Neuronal stem cell (in vitro differentiated cells): ENCODE measurements around the gene SV2C.
A peak's percentile ranks its signal among the peaks of the same experiment; 100 is the strongest.

ENCODE experiments used
- DNase-seq: peaks from one replicate; pipeline ENCODE4 v3.0.0-alpha.2; 2013; ENCODE audit warnings: low spot score
- H2AFZ ChIP-seq: one replicate; pipeline ENCODE4 v1.6.1; 2013; ENCODE audit warnings: mild to moderate bottlenecking, low read length, inconsistent platforms
- H2AK5ac ChIP-seq: 2 replicates; pipeline ENCODE4 v1.6.1; 2013; ENCODE audit warnings: low read depth, mild to moderate bottlenecking, inconsistent platforms, low read length, moderate library complexity, mixed read lengths
- H2BK120ac ChIP-seq: 2 replicates; pipeline ENCODE4 v1.6.1; 2013; ENCODE audit warnings: low read depth, mild to moderate bottlenecking, inconsistent platforms, low read length, moderate library complexity, mixed read lengths
- H2BK12ac ChIP-seq: one replicate; pipeline ENCODE4 v1.6.1; 2013; ENCODE audit warnings: low read length, inconsistent platforms
- H2BK15ac ChIP-seq: 2 replicates; pipeline ENCODE4 v1.6.1; 2013; ENCODE audit warnings: mild to moderate bottlenecking, low read length, inconsistent platforms, mixed read lengths
- H2BK5ac ChIP-seq: one replicate; pipeline ENCODE4 v1.6.1; 2013; ENCODE audit warnings: inconsistent platforms, mild to moderate bottlenecking, low read length, moderate library complexity
- H3K14ac ChIP-seq: one replicate; pipeline ENCODE4 v1.6.1; 2013; ENCODE audit warnings: low read length, inconsistent platforms
- H3K18ac ChIP-seq: 2 replicates; pipeline ENCODE4 v1.6.1; 2013; ENCODE audit warnings: low read length, inconsistent platforms
- H3K23ac ChIP-seq: 2 replicates; pipeline ENCODE4 v1.6.1; 2013; ENCODE audit warnings: low read depth, mild to moderate bottlenecking, mixed read lengths, low read length, inconsistent platforms; ENCODE audit not compliant: poor library complexity
- H3K27ac ChIP-seq: replicated peaks from 3 replicates; pipeline ENCODE4 v1.5.1; 2013; ENCODE audit warnings: low read length, inconsistent platforms
- H3K27me3 ChIP-seq, 3 experiments: 2 replicates each; pipeline ENCODE4 v1.6.1; 2013; ENCODE audit warnings: low read length in 3 of 3, mild to moderate bottlenecking in 2 of 3, inconsistent platforms in 1 of 3, low read depth in 1 of 3, mixed read lengths in 1 of 3, moderate library complexity in 1 of 3; ENCODE audit not compliant: control insufficient read depth in 3 of 3, insufficient read depth in 3 of 3
- H3K36me3 ChIP-seq, 2 donors: replicated peaks in 1 of 2; 2 replicates each; pipeline ENCODE4 v1.6.1; 2013; ENCODE audit warnings: low read length in 2 of 2; ENCODE audit not compliant: control insufficient read depth in 2 of 2, insufficient read depth in 2 of 2
- H3K4ac ChIP-seq: 2 replicates; pipeline ENCODE4 v1.6.1; 2013; ENCODE audit warnings: inconsistent platforms, mild to moderate bottlenecking, low read length, moderate library complexity
- H3K4me1 ChIP-seq, 2 donors: 1 replicate in 1 of 2; 2 replicates in 1 of 2; pipeline ENCODE4 v1.6.1; 2013; ENCODE audit warnings: low read length in 2 of 2, low read depth in 1 of 2; ENCODE audit not compliant: control insufficient read depth in 2 of 2, insufficient read depth in 1 of 2
- H3K4me2 ChIP-seq: one replicate; pipeline ENCODE4 v1.6.1; 2013; ENCODE audit warnings: mild to moderate bottlenecking, low read length, inconsistent platforms; ENCODE audit not compliant: insufficient read depth, poor library complexity, severe bottlenecking
- H3K4me3 ChIP-seq, 2 donors: 2 replicates each; pipeline ENCODE4 v1.5.1; 2013; ENCODE audit warnings: low read length in 2 of 2, mild to moderate bottlenecking in 2 of 2, inconsistent platforms in 1 of 2, moderate library complexity in 1 of 2
- H3K79me1 ChIP-seq: one replicate; pipeline ENCODE4 v1.6.1; 2013; ENCODE audit warnings: low read depth, mild to moderate bottlenecking, inconsistent platforms, low read length, moderate library complexity
- H3K9ac ChIP-seq: one replicate; pipeline ENCODE4 v1.6.1; 2013; ENCODE audit warnings: mild to moderate bottlenecking, low read depth, low read length, inconsistent platforms; ENCODE audit not compliant: poor library complexity
- H3K9me3 ChIP-seq, 2 donors: replicated peaks in 1 of 2; 2 replicates each; pipeline versions ENCODE3 to v1.6.1; 2013; ENCODE audit warnings: low read length in 2 of 2, mild to moderate bottlenecking in 2 of 2, inconsistent platforms in 1 of 2, low read depth in 1 of 2, mixed read lengths in 1 of 2, moderate library complexity in 1 of 2; ENCODE audit not compliant: control insufficient read depth in 2 of 2, insufficient read depth in 1 of 2
- H4K8ac ChIP-seq: one replicate; pipeline ENCODE4 v1.6.1; 2013; ENCODE audit warnings: low read depth, mild to moderate bottlenecking, inconsistent platforms, low read length, moderate library complexity
- H4K91ac ChIP-seq: one replicate; pipeline ENCODE4 v1.6.1; 2013; ENCODE audit warnings: low read length, low read depth, mild to moderate bottlenecking, inconsistent platforms; ENCODE audit not compliant: poor library complexity
- WGBS, 2 donors: extraction: QIAGEN DNeasy Blood & Tissue Kit; methylation state at CpG; one replicate each; pipeline ENCODE4 v1.1.7; 2013; ENCODE audit warnings: missing lambda C conversion rate in 2 of 2, mixed read lengths in 1 of 2; ENCODE audit not compliant: insufficient read length in 2 of 2, insufficient replicate concordance in 1 of 2; ENCODE audit errors: extremely low coverage in 2 of 2; 5-methylcytosine and 5-hydroxymethylcytosine counted together

The SV2C gene

GRCh38 chr5:76099286-76099702 is 16.1 kb downstream of the SV2C start:
- no peak overlapping the region for H3K4ac ChIP-seq
- no peaks in the 10 kb centered on the region for H3K36me3 ChIP-seq
- no peak overlapping the region for H2BK12ac ChIP-seq
- H3K9me3 ChIP-seq = no peaks in the 10 kb centered on the region
- no peak overlapping the region for H3K4me2 ChIP-seq
- no peaks in the 10 kb centered on the region for H3K4me1 ChIP-seq
- no CpG with 5 or more reads among the region's 2 CpGs for WGBS, 2 donors
- H3K23ac ChIP-seq = no peak overlapping the region
- no peak overlapping the region for H2BK120ac ChIP-seq
- H2BK15ac ChIP-seq = no peak overlapping the region
- DNase-seq = no peak
- H3K14ac ChIP-seq = no peak overlapping the region
- H3K27me3 ChIP-seq = no peaks in the 10 kb centered on the region
- H3K18ac ChIP-seq = no peak overlapping the region
- no peak overlapping the region for H2AK5ac ChIP-seq
- H3K79me1 ChIP-seq = no peaks in the 10 kb centered on the region
- no peak overlapping the region for H4K91ac ChIP-seq
- no peak overlapping the region for H3K9ac ChIP-seq
- H3K4me3 ChIP-seq = no peak overlapping the region
- H2BK5ac ChIP-seq = no peak overlapping the region
- no peak overlapping the region for H3K27ac ChIP-seq
- H2AFZ ChIP-seq = no peak overlapping the region
- no peak overlapping the region for H4K8ac ChIP-seq

- Histone ChIP-seq H3K14ac (no peak overlapping the region), H3K27me3 (no peaks in the 10 kb centered on the region), H3K4me3 (no peak overlapping the region), H3K4ac (no peak overlapping the region), H4K8ac (no peak overlapping the region), H3K18ac (no peak overlapping the region), H3K9me3 (no peaks in the 10 kb centered on the region), H4K91ac (no peak overlapping the region), H2BK12ac (no peak overlapping the region), H3K23ac (no peak overlapping the region), H2AK5ac (no peak overlapping the region), H3K4me1 (no peaks in the 10 kb centered on the region), H3K79me1 (no peaks in the 10 kb centered on the region), H2BK120ac (no peak overlapping the region), H3K9ac (no peak overlapping the region), H2AFZ (no peak overlapping the region), H2BK15ac (no peak overlapping the region), H2BK5ac (no peak overlapping the region), H3K36me3 (no peaks in the 10 kb centered on the region), H3K27ac (no peak overlapping the region), H3K4me2 (no peak overlapping the region)
- no peak for DNase-seq
- no CpG with 5 or more reads among the region's 1 CpG for WGBS, 2 donors
Observed at GRCh38 chr5:76099756-76100155, 16.6 kb downstream of the SV2C start.

- Histone ChIP-seq H2BK12ac (no peak overlapping the region), H3K23ac (no peak overlapping the region), H3K4me3 (no peak overlapping the region), H3K14ac (no peak overlapping the region), H3K18ac (no peak overlapping the region), H3K4me1 (no peaks in the 10 kb centered on the region), H3K9ac (no peak overlapping the region), H2BK15ac (no peak overlapping the region), H2BK5ac (no peak overlapping the region), H3K27me3 (no peaks in the 10 kb centered on the region), H3K4me2 (no peak overlapping the region), H2AFZ (no peak overlapping the region), H4K91ac (no peak overlapping the region), H3K79me1 (no peaks in the 10 kb centered on the region), H2BK120ac (no peak overlapping the region), H3K9me3 (no peaks in the 10 kb centered on the region), H3K27ac (no peak overlapping the region), H3K4ac (no peak overlapping the region), H4K8ac (no peak overlapping the region), H2AK5ac (no peak overlapping the region), H3K36me3 (no peaks in the 10 kb centered on the region)
- no CpG with 5 or more reads among the region's 2 CpGs for WGBS, 2 donors
- peak; percentile 66 for DNase-seq
Observed at GRCh38 chr5:76104027-76104426, 20.8 kb downstream of the SV2C start.

GRCh38 chr5:76106149-76106548 is 23.0 kb downstream of the SV2C start:
- Histone ChIP-seq H3K4me3 (no peak overlapping the region), H3K4me2 (no peak overlapping the region), H4K8ac (no peak overlapping the region), H2BK15ac (no peak overlapping the region), H3K4me1 (no peaks in the 10 kb centered on the region), H2BK120ac (no peak overlapping the region), H2AK5ac (no peak overlapping the region), H2BK5ac (no peak overlapping the region), H3K14ac (no peak overlapping the region), H2BK12ac (no peak overlapping the region), H3K4ac (no peak overlapping the region), H3K18ac (no peak overlapping the region), H4K91ac (no peak overlapping the region), H3K79me1 (no peaks in the 10 kb centered on the region), H3K23ac (no peak overlapping the region), H3K9ac (no peak overlapping the region), H2AFZ (no peak overlapping the region), H3K27me3 (no peaks in the 10 kb centered on the region), H3K27ac (no peak overlapping the region), H3K36me3 (no peaks in the 10 kb centered on the region), H3K9me3 (no peaks in the 10 kb centered on the region)
- DNase-seq = no peak
- no CpG with 5 or more reads among the region's 3 CpGs for WGBS, 2 donors
